Right lobe of liver (tissue), 6 donors: ENCODE results near the gene PAPOLG. TPM values are rescaled to one million over a fixed set of nuclear protein-coding genes. Genes with fewer than 3 reads are reported as not detected.

ENCODE experiments used
- ATAC-seq, 4 donors: fragments of 200-7000 bp; cut with Tn5 transposase; one replicate each; pipeline ENCODE4 v1.9.1; 2020; ENCODE audit warnings: mild to moderate bottlenecking in 4 of 4, moderate library complexity in 4 of 4
- DNase-seq, 3 donors: peaks; one replicate each; pipeline ENCODE4 v3.0.0-alpha.2; 2020
- H3K27ac ChIP-seq, 3 donors: fragments of 200-600 bp; one replicate each; pipeline ENCODE4 v1.8.0; 2022
- H3K27me3 ChIP-seq, 2 donors: fragments of 200-600 bp; one replicate each; pipeline ENCODE4 v1.8.0; 2022
- H3K36me3 ChIP-seq, 4 donors: fragments of 200-600 bp; sonication (generic) in 1 of 4; one replicate each; pipeline versions ENCODE4 v1.5.1 to v1.8.0; 2017 to 2022; ENCODE audit warnings: control low read depth in 1 of 4
- H3K4me1 ChIP-seq, 4 donors: fragments of 200-600 bp; sonication (generic) in 1 of 4; one replicate each; pipeline versions ENCODE4 v1.5.1 to v1.8.0; 2017 to 2022; ENCODE audit warnings: control low read depth in 1 of 4
- H3K4me3 ChIP-seq, 3 donors: fragments of 200-600 bp; one replicate each; pipeline ENCODE4 v1.8.0; 2022
- H3K9me3 ChIP-seq, 4 donors: fragments of 200-600 bp; sonication (generic) in 1 of 4; one replicate each; pipeline versions ENCODE4 v1.5.1 to v1.8.0; 2017 to 2022; ENCODE audit warnings: control low read depth in 1 of 4
- CTCF ChIP-seq, 4 donors: fragments of 200-600 bp in 3 of 4; fragments of 450-650 bp in 1 of 4; IDR thresholded peaks; one replicate each; pipeline versions ENCODE4 v1.5.1 to v1.8.0; 2016 to 2022; ENCODE audit warnings: antibody characterized with exemption in 4 of 4, mild to moderate bottlenecking in 2 of 4
- POLR2A ChIP-seq: fragments of 450-650 bp; IDR thresholded peaks from one replicate; pipeline ENCODE4 v1.6.1; 2017; ENCODE audit warnings: antibody characterized with exemption, mild to moderate bottlenecking
- WGBS: methylation state at CpG from one replicate; pipeline ENCODE4 v1.1.6; 2018; ENCODE audit warnings: low coverage, low lambda C conversion rate; ENCODE audit not compliant: insufficient coverage; ENCODE audit errors: missing lambda C conversion rate; 5-methylcytosine and 5-hydroxymethylcytosine counted together
- intact Hi-C, 2 donors: fragments of 100-400 bp; cut with DNase I; formaldehyde crosslinking; loops; one replicate each; pipeline versions ENCODE4 v1.11.2 to v1.14.1; 2022
- total RNA-seq, 6 experiments: library from RNA; depleted of rRNA in 2 of 6; stranded (reverse); fragments of >200 nt in 2 of 6; fragmentation: NEBNext Ultra II Directional in 3 of 6; extraction: Animal tissue kit (Norgen Biotek cat#: 25700) in 3 of 6; gene quantifications; one replicate each; pipeline versions ENCODE4 v1.1.0 to v1.2.4, GENCODE V29; 2016 to 2023
- donor health status: DM: no; HTN: yes; CAD: no.
- donor health status: DM: no; HTN: no; CAD: no.
- donor health status: DM: no; HTN: no; CAD: no.
- donor health status: DM: no; HTN: yes; CAD: no.
- donor health status: DM: no; HTN: yes; CAD: no.

The PAPOLG gene
- total RNA-seq, 6 experiments from 2014 or later, result 3.6 to 5.9 (median 4.2) TPM

- intact Hi-C loops, result no loop called here
- Histone ChIP-seq H3K4me1 (no peaks in the 10 kb centered on the region), H3K36me3 (no peaks in the 10 kb centered on the region), H3K9me3 (no peaks in the 10 kb centered on the region), H3K27me3 (no peaks in the 10 kb centered on the region), H3K4me3 (no peak overlapping the region), H3K27ac (no peak overlapping the region)
- WGBS, result 55% methylated on average over 3 of the region's 6 CpGs
- TF ChIP-seq CTCF (IDR thresholded peaks at IDR 0.05), result no peak
- TF ChIP-seq POLR2A, result no peak
- DNase-seq (no peak), ATAC-seq (no peak)
Observed at GRCh38 chr2:60821587-60822302, 65.7 kb downstream of the PAPOLG start.

GRCh38 chr2:60822987-60823386 lies 66.9 kb downstream of the PAPOLG start:
- DNase-seq (no peak), ATAC-seq (no peak)
- WGBS, result 78% methylated on average over 4 of the region's 4 CpGs
- no peak overlapping the region for H3K27ac ChIP-seq
- no peak for TF ChIP-seq POLR2A
- no peak for TF ChIP-seq CTCF (IDR thresholded peaks at IDR 0.05)
- intact Hi-C loops, result no loop called here
- H3K9me3 ChIP-seq, result no peaks in the 10 kb centered on the region
- H3K27me3 ChIP-seq, result no peaks in the 10 kb centered on the region
- no peaks in the 10 kb centered on the region for H3K36me3 ChIP-seq
- no peak overlapping the region for H3K4me3 ChIP-seq
- H3K4me1 ChIP-seq, result no peaks in the 10 kb centered on the region

- H3K9me3 ChIP-seq, result no peaks in the 10 kb centered on the region
- WGBS, result 61% methylated on average over 8 of the region's 10 CpGs
- intact Hi-C loops, result no loop called here
- no peak for ATAC-seq
- H3K36me3 ChIP-seq, result no peaks in the 10 kb centered on the region
- H3K27ac ChIP-seq, result no peak overlapping the region
- H3K4me1 ChIP-seq, result no peaks in the 10 kb centered on the region
- H3K27me3 ChIP-seq, result no peaks in the 10 kb centered on the region
- TF ChIP-seq CTCF (IDR thresholded peaks at IDR 0.05), result no peak
- no peak overlapping the region for H3K4me3 ChIP-seq
- no peak for DNase-seq
Observed at GRCh38 chr2:60823694-60824305, 67.7 kb downstream of the PAPOLG start.

- intact Hi-C loops, result no loop called here
- WGBS, result 50% methylated on average over 2 of the region's 2 CpGs
- Histone ChIP-seq H3K27me3 (no peaks in the 10 kb centered on the region), H3K36me3 (no peaks in the 10 kb centered on the region), H3K27ac (no peak overlapping the region), H3K9me3 (no peaks in the 10 kb centered on the region), H3K4me1 (no peaks in the 10 kb centered on the region), H3K4me3 (no peak overlapping the region)
- DNase-seq (no peak), ATAC-seq (no peak)
- TF ChIP-seq CTCF (IDR thresholded peaks at IDR 0.05) (no peak), POLR2A (no peak)
Observed at GRCh38 chr2:60825666-60826065, 69.6 kb downstream of the PAPOLG start.
